ENCODE results near the gene RPS3. TPM values are rescaled to one million over a fixed set of nuclear protein-coding genes. Genes with fewer than 3 reads are reported as not detected.

The RPS3 gene
- 1,000 to 10,000 TPM; 1,024 to 2,406 (median 1,978) TPM for total RNA-seq

GRCh38 chr11:75399344-75400145, at the start of gene RPS3:
Gene RPS3, plus strand, starts transcription at chr11:75399518. Its CDS starts 30 bp downstream, at chr11:75399548.
- Histone ChIP-seq H3K4me3 (peak within 1 kb of the TSS; percentile 69 to 79 (median 72)), H3K27me3 (no peaks in the 10 kb centered on the region), H3K9me3 (no peaks in the 10 kb centered on the region), H3K4me1 (no peaks in the 10 kb centered on the region), H3K27ac (peak within 1 kb of the TSS; percentile 93 to 95), H3K36me3 (no peaks in the 10 kb centered on the region)
- intact Hi-C loops (cut with DNase I; ENCODE audit: low total_unique reads) = no loop called here
- TF ChIP-seq POLR2A (IDR thresholded peaks at IDR 0.05) (peak; percentile 72), CTCF (IDR thresholded peaks at IDR 0.05) (peak in 1 of 3 donors; percentile 24), POLR2AphosphoS5 (IDR thresholded peaks at IDR 0.05) (peak; percentile 99 to 100 (median 99))
- peak; percentile 88 to 92 for DNase-seq (ENCODE audit: low spot score in 2 of 2)

GRCh38 chr11:75349521-75350116, 49.7 kb upstream of the RPS3 start:
- no peak for DNase-seq (ENCODE audit: low spot score in 2 of 2)
- Histone ChIP-seq H3K4me3 (peak overlapping the region; percentile 76 to 98 (median 86)), H3K36me3 (no peaks in the 10 kb centered on the region), H3K9me3 (no peaks in the 10 kb centered on the region), H3K4me1 (peaks cover 24 to 34% of the 10 kb centered on the region in 2 donors), H3K27me3 (no peaks in the 10 kb centered on the region), H3K27ac (peak overlapping the region; percentile 91 to 99)
- TF ChIP-seq POLR2AphosphoS5 (IDR thresholded peaks at IDR 0.05) = no peak
- TF ChIP-seq POLR2A (IDR thresholded peaks at IDR 0.05) = no peak
- TF ChIP-seq CTCF (IDR thresholded peaks at IDR 0.05) = no peak
- intact Hi-C loops (cut with DNase I; ENCODE audit: low total_unique reads) = no loop called here

GRCh38 chr11:75350122-75350742, 49.1 kb upstream of the RPS3 start:
- no peaks in the 10 kb centered on the region for H3K27me3 ChIP-seq
- peaks cover 24 to 31% of the 10 kb centered on the region in 2 donors for H3K4me1 ChIP-seq
- no peaks in the 10 kb centered on the region for H3K36me3 ChIP-seq
- peak overlapping the region; percentile 91 to 99 for H3K27ac ChIP-seq
- no peak for DNase-seq (ENCODE audit: low spot score in 2 of 2)
- intact Hi-C loops (cut with DNase I; ENCODE audit: low total_unique reads) = no loop called here
- TF ChIP-seq CTCF (IDR thresholded peaks at IDR 0.05) (no peak), POLR2AphosphoS5 (IDR thresholded peaks at IDR 0.05) (no peak), POLR2A (IDR thresholded peaks at IDR 0.05) (no peak)
- no peaks in the 10 kb centered on the region for H3K9me3 ChIP-seq
- H3K4me3 ChIP-seq = peak overlapping the region; percentile 76 to 98 (median 86)

- intact Hi-C loops (cut with DNase I; ENCODE audit: low total_unique reads) = no loop called here
- Histone ChIP-seq H3K9me3 (no peaks in the 10 kb centered on the region), H3K27ac (peak overlapping the region; percentile 91 to 99), H3K4me3 (peak overlapping the region; percentile 76 to 98 (median 86)), H3K27me3 (no peaks in the 10 kb centered on the region), H3K4me1 (peaks cover 24 to 28% of the 10 kb centered on the region in 2 donors), H3K36me3 (no peaks in the 10 kb centered on the region)
- DNase-seq (ENCODE audit: low spot score in 2 of 2) = no peak
- TF ChIP-seq POLR2AphosphoS5 (IDR thresholded peaks at IDR 0.05) (peak in 2 of 3 donors; percentile 19 to 31), CTCF (IDR thresholded peaks at IDR 0.05) (no peak)
Observed at GRCh38 chr11:75350743-75351540, 48.4 kb upstream of the RPS3 start.

Data from breast epithelium (tissue), 4 donors.